NB4 (cell line): ENCODE data around the gene SLC9C1.

Source experiments
- DNase-seq: peaks from one replicate; pipeline ENCODE4 v3.0.0; 2010; ENCODE audit warnings: low read depth
- H3K4me3 ChIP-seq: one replicate; pipeline ENCODE4 v1.5.1; 2011; ENCODE audit warnings: mild to moderate bottlenecking, low read depth, low read length, moderate library complexity
- CTCF ChIP-seq: IDR thresholded peaks from one replicate; pipeline ENCODE4 v1.5.1; 2012; ENCODE audit warnings: low read depth, low read length
- MAX ChIP-seq: IDR thresholded peaks from 2 replicates; pipeline ENCODE4 v1.6.1; 2011; ENCODE audit warnings: low read depth, low read length
- MYC ChIP-seq: IDR thresholded peaks from 2 replicates; pipeline ENCODE4 v1.6.1; 2011; ENCODE audit warnings: low read depth, low read length
- POLR2A ChIP-seq: IDR thresholded peaks from 2 replicates; pipeline ENCODE4 v1.6.1; 2011; ENCODE audit warnings: mild to moderate bottlenecking; ENCODE audit not compliant: insufficient read length; ENCODE audit errors: extremely low read depth

Gene SLC9C1

GRCh38 chr3:112308151-112308911, 14.3 kb upstream of the SLC9C1 start:
- TF ChIP-seq MYC (no peak), CTCF (no peak), MAX (no peak), POLR2A (no peak)
- H3K4me3 ChIP-seq: no peak overlapping the region
- DNase-seq: no peak

- H3K4me3 ChIP-seq: no peak overlapping the region
- DNase-seq: no peak
- no peak for TF ChIP-seq CTCF
Observed at GRCh38 chr3:112307557-112307956, 13.5 kb upstream of the SLC9C1 start.

- no peak for TF ChIP-seq CTCF
- no peak for TF ChIP-seq POLR2A
- no peak for TF ChIP-seq MAX
- TF ChIP-seq MYC: no peak
- no peak overlapping the region for H3K4me3 ChIP-seq
- no peak for DNase-seq
Observed at GRCh38 chr3:112306825-112307224, 12.8 kb upstream of the SLC9C1 start.

- no peak for DNase-seq
- no peak for TF ChIP-seq CTCF
- TF ChIP-seq MYC: no peak
- TF ChIP-seq POLR2A: no peak
- TF ChIP-seq MAX: no peak
- H3K4me3 ChIP-seq: no peak overlapping the region
Observed at GRCh38 chr3:112304611-112305010, 10.6 kb upstream of the SLC9C1 start.

GRCh38 chr3:112303764-112304325, 9.8 kb upstream of the SLC9C1 start:
- no peak overlapping the region for H3K4me3 ChIP-seq
- no peak for TF ChIP-seq POLR2A
- no peak for TF ChIP-seq MYC
- TF ChIP-seq MAX: no peak
- no peak for TF ChIP-seq CTCF
- DNase-seq: no peak
